IPS-18c (cell line): Measurements from ENCODE around the gene DYNC1LI1.

Experiments used
- H3K4me3 ChIP-seq: 2 replicates; pipeline ENCODE4 v1.7.0; 2013; ENCODE audit warnings: low read depth, mild to moderate bottlenecking, low read length, moderate library complexity; ENCODE audit not compliant: insufficient read depth
- H3K9me3 ChIP-seq: one replicate; pipeline ENCODE4 v1.6.1; 2013; ENCODE audit warnings: mild to moderate bottlenecking, low read length, moderate library complexity; ENCODE audit not compliant: control insufficient read depth, insufficient read depth

Gene DYNC1LI1

DNA sequence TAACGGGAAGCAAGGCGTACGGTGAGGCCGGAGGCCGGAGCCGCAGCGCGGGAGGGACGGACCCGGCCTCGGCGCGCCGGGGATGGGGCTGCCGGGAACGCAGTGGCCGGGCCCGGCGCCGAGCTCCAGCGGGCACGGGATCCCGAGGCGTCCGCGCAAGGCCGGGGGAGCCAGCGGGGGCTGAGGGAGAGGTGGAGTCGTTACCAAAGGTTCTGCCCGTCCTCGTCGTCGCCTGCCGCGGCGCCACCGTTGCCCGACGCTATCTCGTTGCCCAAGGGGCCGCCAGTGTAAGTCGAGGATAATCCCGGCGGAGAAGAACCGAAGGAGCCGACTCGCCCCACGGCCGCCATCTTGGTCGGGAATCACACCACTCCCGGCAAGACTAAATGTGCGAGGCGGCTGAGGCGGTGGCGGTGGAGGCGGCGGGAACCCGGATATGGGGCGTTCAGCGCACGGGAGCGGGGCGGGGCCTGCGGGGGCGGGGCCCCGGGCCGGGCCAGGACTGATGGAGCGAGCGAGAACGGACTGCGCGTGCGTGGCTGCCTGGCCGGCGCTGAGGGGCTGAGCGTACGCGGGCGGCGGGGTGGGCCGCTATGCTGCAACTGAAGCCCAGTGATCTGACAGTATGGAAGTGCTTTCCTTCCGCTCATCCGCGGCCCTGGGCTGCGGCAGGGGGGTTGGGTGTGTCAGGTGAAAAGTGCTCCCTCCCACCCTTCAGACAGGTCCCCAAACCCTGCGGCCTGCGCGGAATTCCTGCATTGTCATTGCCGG lies at the start of gene DYNC1LI1:
TSS of gene DYNC1LI1 (minus strand) at position 438 of the 771 bp plus-strand sequence. CDS start at position 350, 88 bp downstream.
- no peaks in the 10 kb centered on the region for H3K9me3 ChIP-seq
- H3K4me3 ChIP-seq = peak within 1 kb of the TSS; percentile 96

GRCh38 chr3:32619395-32619794 lies 48.7 kb upstream of the DYNC1LI1 start:
- Histone ChIP-seq H3K9me3 (no peaks in the 10 kb centered on the region), H3K4me3 (no peak overlapping the region)

GRCh38 chr3:32616267-32616962 lies 45.8 kb upstream of the DYNC1LI1 start:
- H3K4me3 ChIP-seq = no peak overlapping the region
- H3K9me3 ChIP-seq = no peaks in the 10 kb centered on the region

DNA sequence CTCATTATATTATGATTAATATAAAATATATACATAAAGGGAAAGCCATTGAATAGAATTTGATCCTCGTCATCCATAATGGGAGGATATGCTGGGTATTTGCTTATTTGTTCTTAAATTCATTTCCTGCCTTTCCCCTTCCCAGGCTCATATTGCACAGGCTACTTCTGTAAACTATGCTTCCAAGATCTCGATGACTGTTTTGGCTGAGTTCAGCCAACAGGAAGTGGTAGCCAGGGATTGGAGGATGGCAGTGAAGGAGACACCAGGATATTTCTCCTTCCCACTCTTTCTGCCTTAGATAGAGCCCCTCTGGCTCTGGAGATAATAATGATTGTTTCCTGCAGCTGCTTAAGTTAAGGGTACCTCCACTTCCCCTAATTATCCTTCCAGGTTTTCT lies 44.3 kb upstream of the DYNC1LI1 start:
- Histone ChIP-seq H3K9me3 (peaks cover 3% of the 10 kb centered on the region), H3K4me3 (no peak overlapping the region)

DNA sequence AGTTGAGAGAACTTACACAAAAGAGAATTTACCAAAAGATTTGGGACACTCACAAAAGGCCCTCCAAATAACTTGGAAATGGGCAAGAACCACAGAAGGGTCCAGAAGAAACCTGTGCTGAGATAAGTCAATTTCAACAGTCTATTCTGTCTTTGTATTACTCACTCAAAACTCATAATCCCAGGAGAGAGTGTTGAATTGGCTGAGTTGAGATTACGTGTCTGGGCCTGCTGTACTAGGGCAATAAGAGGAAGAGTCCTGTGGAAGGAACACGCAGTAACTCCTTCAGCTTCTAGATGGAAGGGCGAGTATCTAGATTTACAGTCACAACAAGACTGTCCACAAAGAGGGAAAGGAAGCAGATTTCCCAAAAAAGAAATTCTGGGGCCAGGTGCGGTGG lies 42.5 kb upstream of the DYNC1LI1 start:
- Histone ChIP-seq H3K4me3 (no peak overlapping the region), H3K9me3 (peaks cover 3% of the 10 kb centered on the region)

DNA sequence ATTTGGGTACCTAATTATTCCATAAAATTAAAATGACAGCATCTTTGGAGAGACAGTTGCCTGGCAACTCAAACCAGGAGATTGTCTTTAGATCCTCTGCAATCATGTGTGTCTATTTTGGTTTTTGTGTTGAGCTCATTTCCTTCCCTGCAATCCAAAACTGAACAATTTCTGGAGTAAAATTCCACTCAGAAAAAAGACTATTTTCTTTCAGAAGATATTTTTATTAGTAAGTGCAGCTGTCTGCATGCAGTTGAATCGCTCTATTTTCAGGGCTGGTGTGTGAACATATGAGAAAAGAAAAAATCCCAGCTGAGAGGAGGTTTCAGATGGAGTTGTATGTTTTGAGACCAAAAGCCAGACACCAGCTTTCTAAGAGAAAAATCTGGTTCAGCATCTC lies 41.9 kb upstream of the DYNC1LI1 start:
- Histone ChIP-seq H3K9me3 (peaks cover 3% of the 10 kb centered on the region), H3K4me3 (no peak overlapping the region)

- Histone ChIP-seq H3K4me3 (no peak overlapping the region), H3K9me3 (peaks cover 3% of the 10 kb centered on the region)
Measured at GRCh38 chr3:32607522-32607921, 36.9 kb upstream of the DYNC1LI1 start.

- Histone ChIP-seq H3K4me3 (no peak overlapping the region), H3K9me3 (peaks cover 3% of the 10 kb centered on the region)
Measured at GRCh38 chr3:32606960-32607359, 36.3 kb upstream of the DYNC1LI1 start.

DNA sequence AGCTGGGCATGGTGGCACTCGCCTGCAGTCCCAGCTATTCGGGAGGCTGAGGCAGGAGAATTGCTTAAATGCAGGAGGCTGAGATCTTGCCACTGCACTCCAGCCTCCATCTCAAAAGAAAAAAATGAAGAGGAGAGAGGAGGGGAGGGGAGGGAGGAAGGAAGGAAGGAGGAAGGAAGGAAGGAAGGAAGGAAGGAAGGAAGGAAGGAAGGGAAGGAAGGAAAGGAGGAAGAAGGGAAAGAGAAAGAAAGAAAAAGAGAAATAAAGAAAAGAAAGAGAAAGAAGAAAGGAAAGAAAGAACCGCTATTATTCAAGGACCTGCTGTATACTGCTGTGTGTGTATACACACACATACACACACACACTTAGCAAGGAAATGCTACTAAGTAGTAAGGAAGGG lies 35.6 kb upstream of the DYNC1LI1 start:
- peaks cover 3% of the 10 kb centered on the region for H3K9me3 ChIP-seq
- H3K4me3 ChIP-seq = no peak overlapping the region

GRCh38 chr3:32603064-32603463 lies 32.4 kb upstream of the DYNC1LI1 start:
- H3K9me3 ChIP-seq = no peaks in the 10 kb centered on the region
- no peak overlapping the region for H3K4me3 ChIP-seq

- Histone ChIP-seq H3K9me3 (no peaks in the 10 kb centered on the region), H3K4me3 (no peak overlapping the region)
Measured at GRCh38 chr3:32602206-32602605, 31.5 kb upstream of the DYNC1LI1 start.

GRCh38 chr3:32601722-32602121 lies 31.1 kb upstream of the DYNC1LI1 start:
- no peak overlapping the region for H3K4me3 ChIP-seq
- H3K9me3 ChIP-seq = no peaks in the 10 kb centered on the region

DNA sequence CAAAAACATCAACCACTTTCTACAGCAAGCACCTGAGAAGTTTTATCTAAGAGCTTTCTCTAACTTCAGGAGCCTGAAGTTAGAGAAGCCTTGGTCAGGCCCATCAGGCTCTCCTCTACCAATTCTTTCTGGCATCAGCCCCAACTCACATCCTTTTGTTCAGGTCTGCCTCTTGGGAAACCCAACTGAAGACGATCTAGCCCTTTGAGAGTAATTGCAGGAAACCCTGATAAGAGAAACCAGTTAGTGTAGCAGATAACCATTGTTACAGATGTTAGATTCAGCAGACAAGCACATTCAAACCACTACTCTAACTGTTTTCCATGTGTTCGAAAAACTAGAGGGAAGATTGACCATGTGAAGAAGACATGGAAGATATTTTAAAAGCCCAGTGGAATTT lies 27.0 kb upstream of the DYNC1LI1 start:
- Histone ChIP-seq H3K9me3 (no peaks in the 10 kb centered on the region), H3K4me3 (no peak overlapping the region)

DNA sequence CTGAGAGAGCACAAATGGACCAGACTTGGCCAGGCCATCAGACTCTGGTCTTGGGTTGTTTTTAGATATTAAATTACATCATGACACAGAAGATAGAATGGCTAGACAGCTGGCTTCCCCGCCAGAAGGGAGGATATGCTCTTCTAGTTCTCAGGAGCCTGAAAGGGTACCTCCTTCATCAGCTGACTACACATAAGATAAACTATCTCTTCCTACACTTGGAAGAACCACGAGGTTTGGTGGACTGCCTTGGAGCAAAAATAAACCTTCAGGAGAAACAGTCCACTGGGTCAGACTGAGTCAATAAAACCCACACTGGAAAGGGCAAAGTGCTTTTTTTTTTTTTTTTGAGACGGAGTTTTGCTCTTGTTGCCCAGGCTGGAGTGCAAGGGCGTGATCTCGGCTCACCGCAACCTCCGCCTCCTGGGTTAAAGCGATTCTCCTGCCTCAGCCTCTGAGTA lies 26.3 kb upstream of the DYNC1LI1 start:
- no peaks in the 10 kb centered on the region for H3K9me3 ChIP-seq

DNA sequence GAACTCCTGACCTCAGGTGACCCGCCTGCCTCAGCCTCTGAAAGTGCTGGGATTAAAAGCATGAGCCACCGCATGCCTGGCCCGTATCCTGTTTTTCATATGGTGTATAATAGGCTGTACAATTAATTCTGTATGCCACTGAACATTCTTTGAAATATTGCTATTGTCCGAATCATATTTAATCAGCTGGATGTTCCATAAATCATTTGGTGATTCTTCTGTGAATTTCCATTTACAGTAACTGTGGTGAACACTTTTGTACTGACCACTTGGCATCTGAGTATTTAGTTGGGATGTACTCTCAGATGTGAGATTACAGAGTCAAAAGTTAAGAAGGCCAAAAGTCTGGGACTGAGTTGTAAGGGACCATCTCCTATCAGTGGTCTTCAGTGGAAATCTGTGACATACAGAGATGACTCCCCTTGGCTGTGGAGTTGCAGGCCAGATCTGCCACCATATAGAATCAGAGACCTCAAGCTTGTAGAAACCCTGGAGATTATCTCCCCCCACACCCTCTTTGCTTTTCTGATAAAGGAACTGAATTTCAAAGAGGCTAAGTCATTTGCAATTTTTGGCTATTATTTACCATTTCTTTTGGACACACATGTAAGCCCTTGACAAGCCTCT lies 25.7 kb upstream of the DYNC1LI1 start:
- H3K9me3 ChIP-seq = no peaks in the 10 kb centered on the region
- H3K4me3 ChIP-seq = no peak overlapping the region

More for the DNA sequence above, 26.3 kb upstream of the DYNC1LI1 start:
- no peak overlapping the region for H3K4me3 ChIP-seq

DNA sequence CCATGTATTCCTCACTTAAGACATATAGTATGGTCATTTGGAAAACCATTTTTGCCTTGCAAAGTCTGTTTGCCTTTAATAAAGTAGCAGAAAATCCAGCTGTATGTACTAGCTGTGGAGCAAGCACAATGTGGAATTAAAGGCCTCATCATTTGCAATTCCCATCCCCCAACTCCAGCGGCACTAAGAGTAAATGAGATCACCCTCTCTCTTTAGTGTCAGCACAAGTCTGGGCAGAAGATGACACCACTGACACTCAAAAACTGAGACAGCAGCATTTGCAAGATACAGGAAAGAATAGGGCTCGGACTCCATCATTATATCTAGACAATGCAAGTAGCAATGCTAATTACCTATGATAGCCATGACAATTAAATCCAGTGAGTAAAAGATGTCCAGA lies 24.7 kb upstream of the DYNC1LI1 start:
- no peaks in the 10 kb centered on the region for H3K9me3 ChIP-seq
- H3K4me3 ChIP-seq = no peak overlapping the region

DNA sequence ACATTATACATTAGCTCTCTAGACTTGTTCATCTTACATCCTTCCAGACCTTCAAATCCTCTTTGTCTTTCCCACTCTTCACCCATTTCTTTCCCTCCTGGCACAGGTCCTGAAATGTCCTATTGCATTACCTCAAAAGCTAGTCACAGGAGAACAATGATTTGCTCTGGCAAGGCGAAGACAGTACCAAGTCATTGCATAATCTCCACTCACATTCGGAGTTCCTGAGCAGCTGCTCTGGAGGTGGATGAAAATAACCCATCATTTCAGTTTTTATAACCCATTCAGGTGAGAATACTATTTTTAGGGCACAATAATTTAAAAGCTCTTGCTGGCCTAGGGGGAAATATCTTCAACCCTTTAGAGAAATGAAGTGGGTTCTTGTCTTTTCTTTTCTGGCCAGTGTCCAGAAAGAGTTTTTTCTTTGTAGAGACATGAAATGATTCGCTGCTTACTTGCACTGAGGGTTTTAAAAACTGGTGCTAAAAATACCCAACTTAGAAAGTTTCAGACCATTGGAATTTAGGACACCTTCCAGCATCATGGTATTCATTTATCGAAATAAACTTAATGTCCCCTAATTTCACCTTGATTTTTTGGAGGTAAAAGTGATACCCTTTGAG lies 23.4 kb upstream of the DYNC1LI1 start:
- H3K9me3 ChIP-seq = no peaks in the 10 kb centered on the region
- no peak overlapping the region for H3K4me3 ChIP-seq
